A549 (cell line): Measurements from ENCODE around the gene ISG15. TPM values are rescaled to one million over a fixed set of nuclear protein-coding genes. Genes with fewer than 3 reads are reported as not detected.

Experiments
- ATAC-seq, 2 experiments: fragments of 200-7000 bp in 1 of 2; fragments of >200 bp in 1 of 2; cut with Nextera tagmentation in 1 of 2; cut with Tn5 transposase in 1 of 2; 3 replicates each; pipeline versions ENCODE4 v1.8.0 to v1.9.1; 2018 to 2020; ENCODE audit warnings: mild to moderate bottlenecking in 1 of 2, moderate library complexity in 1 of 2
- CTCF ChIA-PET: fragments of 300-600 bp; sonication (Branson Sonifier 250); formaldehyde crosslinking; extraction: SDS; loops from one replicate; lab custom pipeline; 2021; ENCODE audit warnings: antibody characterized with exemption, inconsistent platforms; lab: Yijun Ruan, JAX
- POLR2A ChIA-PET: fragments of 350-600 bp; formaldehyde crosslinking; extraction: SDS; loops from one replicate; lab custom pipeline; 2021; ENCODE audit warnings: antibody characterized with exemption, inconsistent platforms; lab: Yijun Ruan, JAX
- DNase-seq, 2 experiments: peaks; one replicate each; pipeline versions ENCODE4 v3.0.0 to v3.0.0-alpha.2; 2011 to 2016; ENCODE audit warnings: low read depth in 1 of 2, low spot score in 1 of 2
- FAIRE-seq: peaks from 2 replicates; lab custom pipeline; 2011; peaks lifted over from hg19 to GRCh38; lab: Jason Lieb, UNC
- H3K27ac ChIP-seq, 2 experiments: fragments of >200 bp; sonication (Bioruptor Twin); formaldehyde crosslinking; 3 replicates each; pipeline ENCODE4 v1.5.1; 2016 to 2017
- H3K4me1 ChIP-seq: fragments of >200 bp; sonication (Bioruptor Twin); formaldehyde crosslinking; 3 replicates; pipeline ENCODE4 v1.6.1; 2016
- H3K4me2 ChIP-seq: fragments of >200 bp; sonication (Bioruptor Twin); formaldehyde crosslinking; 3 replicates; pipeline ENCODE4 v1.6.1; 2016
- H3K4me3 ChIP-seq: fragments of >200 bp; sonication (Bioruptor Twin); formaldehyde crosslinking; 3 replicates; pipeline ENCODE4 v1.5.1; 2016
- H3K9me3 ChIP-seq: fragments of >200 bp; sonication (Bioruptor Twin); formaldehyde crosslinking; 3 replicates; pipeline ENCODE4 v1.6.1; 2016
- CBX8 ChIP-seq: fragments of 200-600 bp; sonication (generic); IDR thresholded peaks from 2 replicates; pipeline ENCODE4 v1.6.1; 2016
- CEBPB ChIP-seq, 2 experiments: fragments of >200 bp in 1 of 2; sonication (Bioruptor Twin) in 1 of 2; formaldehyde crosslinking in 1 of 2; IDR thresholded peaks; 2 replicates each; pipeline ENCODE4 v1.6.1; 2012 to 2016
- GATA3 ChIP-seq: IDR thresholded peaks from 2 replicates; pipeline ENCODE4 v1.6.1; 2012; ENCODE audit warnings: borderline replicate concordance
- HEYL ChIP-seq: fragments of 250-450 bp; sonication (Bioruptor Pico); IDR thresholded peaks from 2 replicates; pipeline ENCODE4 v1.8.0; 2021; ENCODE audit warnings: mild to moderate bottlenecking, moderate library complexity
- HOXB13 ChIP-seq: fragments of 250-450 bp; sonication (Bioruptor Pico); IDR thresholded peaks from 2 replicates; pipeline ENCODE4 v1.5.0; 2020; ENCODE audit warnings: low read depth, mild to moderate bottlenecking, moderate library complexity
- JUN ChIP-seq, 2 experiments: fragments of >200 bp; sonication (Bioruptor Twin); formaldehyde crosslinking; IDR thresholded peaks; 2 replicates in 1 of 2; 3 replicates in 1 of 2; pipeline ENCODE4 v1.6.1; 2016 to 2017
- JUNB ChIP-seq: fragments of >200 bp; sonication (Bioruptor Twin); formaldehyde crosslinking; IDR thresholded peaks from 2 replicates; pipeline ENCODE4 v1.6.1; 2016
- MAFK ChIP-seq: fragments of 450-650 bp; IDR thresholded peaks from 2 replicates; pipeline ENCODE4 v1.6.1; 2014; ENCODE audit not compliant: partially characterized antibody
- MAX ChIP-seq: IDR thresholded peaks from 2 replicates; pipeline ENCODE4 v1.6.1; 2012
- NR3C1 ChIP-seq: fragments of >200 bp; sonication (Bioruptor Twin); formaldehyde crosslinking; IDR thresholded peaks from 3 replicates; pipeline ENCODE4 v1.6.1; 2017
- PBX3 ChIP-seq: IDR thresholded peaks from 2 replicates; pipeline ENCODE4 v1.6.1; 2012
- TFCP2L1 ChIP-seq: fragments of 250-450 bp; sonication (Bioruptor Pico); IDR thresholded peaks from 2 replicates; pipeline ENCODE4 v1.5.0; 2021; ENCODE audit warnings: mild to moderate bottlenecking
- ZFP36 ChIP-seq: fragments of 450-650 bp; IDR thresholded peaks from 2 replicates; pipeline ENCODE4 v1.6.1; 2014; ENCODE audit warnings: borderline replicate concordance; ENCODE audit not compliant: partially characterized antibody
- WGBS: methylation state at CpG from one replicate; pipeline ENCODE4 v1.1.6; 2017; ENCODE audit errors: missing lambda C conversion rate; 5-methylcytosine and 5-hydroxymethylcytosine counted together
- polyA plus RNA-seq, 4 experiments: library from polyadenylated mRNA; depleted of rRNA in 3 of 4; stranded (reverse); fragments of >200 nt; fragmentation: RNase III in 1 of 4; extraction: RNeasy Plus Mini Kit Qiagen cat#74134 plus additional on column Dnase treatment in 1 of 4; gene quantifications; 2 replicates in 3 of 4; 3 replicates in 1 of 4; pipeline ENCODE4 v1.2.3, GENCODE V29; 2011 to 2017
- small RNA-seq, 6 experiments: library from RNA; depleted of rRNA; stranded (forward); fragments of <200 nt; gene quantifications; one replicate each; pipeline ENCODE3, GENCODE V24; 2012
- TF ChIP-seq, protein P1 (sequence below): fragments of >200 bp; sonication (Bioruptor Twin); formaldehyde crosslinking; IDR thresholded peaks from 2 replicates; pipeline ENCODE4 v1.6.1; 2016

Gene ISG15
- polyA plus RNA-seq, 2 of the 4 experiments (the other 2 are of a cell fraction), result 4.6 to 11.2 TPM

- no peak for TF ChIP-seq GATA3
These were observed 48.5 kb downstream of the ISG15 start (continued) for GRCh38 chr1:1061682-1062345.

DNA sequence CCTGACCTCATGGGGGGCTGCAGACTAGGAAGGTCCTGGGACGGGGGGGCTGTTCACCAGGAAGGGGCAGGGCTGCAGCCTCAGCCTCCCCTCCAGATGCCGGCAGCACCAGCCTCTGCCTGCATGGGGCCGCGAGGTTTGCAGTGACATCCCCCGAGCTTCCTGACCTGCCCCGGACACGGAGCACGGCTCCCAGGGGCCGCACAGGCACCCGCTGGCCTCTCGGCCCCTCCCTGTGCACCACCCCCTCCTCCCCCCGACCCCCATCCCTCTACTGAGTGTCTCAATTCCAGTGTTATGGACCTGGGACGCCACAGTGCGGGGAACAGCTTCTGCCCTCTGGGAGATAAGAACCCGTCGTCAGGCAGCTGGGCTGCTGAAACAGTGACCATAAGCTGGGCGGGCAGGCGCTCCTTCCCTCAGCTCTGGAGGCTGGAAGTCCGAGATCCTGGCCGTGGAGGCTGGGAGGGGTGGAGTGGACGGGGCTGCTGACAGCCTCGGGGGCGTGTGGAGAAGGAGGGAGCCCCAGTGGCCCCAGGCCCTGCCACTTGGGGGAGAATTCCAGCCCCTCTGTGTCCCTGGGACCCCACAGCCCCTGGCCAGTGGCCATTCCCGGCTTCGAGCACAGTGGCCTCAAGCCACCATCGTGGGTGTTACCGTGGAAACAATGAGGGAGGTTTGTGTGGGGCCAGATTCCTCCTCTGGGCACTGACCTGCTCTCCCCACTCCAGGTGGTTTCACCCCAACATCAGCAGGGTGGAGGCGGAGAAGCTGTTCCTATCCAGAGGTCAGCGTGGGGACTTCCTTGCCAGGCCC, 49.3 kb downstream of the ISG15 start:
- FAIRE-seq, result no peak
- TF ChIP-seq CBX8 (no peak), JUNB (no peak), ZFP36 (no peak)
- TF ChIP-seq, all 56 proteins: peak for 0
- CTCF ChIA-PET, result interaction anchor here (0.6 to 8.8 kb wide), 15 partner anchors 12 to 169 kb away, joined by 3 to 126 read pairs (median 10); partner anchors contain the start of genes AGRN, ISG15 and PERM1
- no peak for DNase-seq
- ATAC-seq, result no peak
- POLR2A ChIA-PET, result no interaction called here
- Histone ChIP-seq H3K27ac (peak overlapping the region; percentile 76 to 88; a peak in 5 of 6 replicates), H3K4me3 (no peak overlapping the region), H3K4me1 (peaks cover 46% of the 10 kb centered on the region), H3K4me2 (peak overlapping the region; percentile 95), H3K9me3 (no peaks in the 10 kb centered on the region)
- 69% methylated on average over 6 of the region's 29 CpGs for WGBS

- no peak for DNase-seq
- Histone ChIP-seq H3K4me1 (peaks cover 41% of the 10 kb centered on the region), H3K4me2 (peak overlapping the region; percentile 95), H3K9me3 (no peaks in the 10 kb centered on the region), H3K27ac (peak overlapping the region; percentile 76 to 88; a peak in 5 of 6 replicates), H3K4me3 (no peak overlapping the region; the same call in 2 of the 3 replicates)
- ChIA-PET POLR2A (interaction anchor here (1.0 kb wide), 2 partner anchors 16 to 62 kb away, joined by 3 to 5 read pairs; no protein-coding TSS in a partner anchor), CTCF (interaction anchor here (0.6 to 8.8 kb wide), 27 partner anchors 9 to 236 kb away, joined by 3 to 126 read pairs (median 5); partner anchors contain the start of genes AGRN, HES4, ISG15 and PERM1)
- no peak for FAIRE-seq
- TF ChIP-seq MAX (no peak), HEYL (CRISPR knock-in tag) (no peak), NR3C1 (no peak), PBX3 (no peak), JUN (IDR thresholded peaks at IDR 0.05) (no peak), CEBPB (IDR thresholded peaks at IDR 0.05) (no peak), ZFP36 (no peak), MAFK (no peak), HOXB13 (CRISPR knock-in tag) (no peak), TFCP2L1 (CRISPR knock-in tag) (no peak)
- TF ChIP-seq, protein P1, sequence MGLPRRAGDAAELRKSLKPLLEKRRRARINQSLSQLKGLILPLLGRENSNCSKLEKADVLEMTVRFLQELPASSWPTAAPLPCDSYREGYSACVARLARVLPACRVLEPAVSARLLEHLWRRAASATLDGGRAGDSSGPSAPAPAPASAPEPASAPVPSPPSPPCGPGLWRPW, result no peak
- peak; percentile 2 to 6; a peak in 3 of 6 replicates for ATAC-seq
- WGBS, result 73% methylated on average over 18 of the region's 24 CpGs
These were observed 50.1 kb downstream of the ISG15 start for GRCh38 chr1:1063261-1063944.

Small RNAs within 50 kb of the gene (small RNA-seq; reads per million reads assigned to genes)
- 0 reads per million in 6 experiments for gene AL645608.3

Other genes starting within 250 kb of the ISG15 start
- 13.3 and 22.4 TPM in 2 replicates for gene SAMD11, start 89.6 kb upstream of the ISG15 start, polyA plus RNA-seq (2011; rRNA removed)
- gene SAMD11, start 89.6 kb upstream of the ISG15 start, polyA plus RNA-seq (2017; fragmentation: RNase III; extraction: RNeasy Plus Mini Kit Qiagen cat#74134 plus additional on column Dnase treatment), result 32.9 to 52.8 TPM (median 46.2 TPM) in 3 replicates
- gene NOC2L, start 54.2 kb upstream of the ISG15 start, polyA plus RNA-seq (2011; rRNA removed), result 41.0 and 48.4 TPM in 2 replicates
- gene NOC2L, start 54.2 kb upstream of the ISG15 start, polyA plus RNA-seq (2017; fragmentation: RNase III; extraction: RNeasy Plus Mini Kit Qiagen cat#74134 plus additional on column Dnase treatment), result 68.1 to 81.6 TPM (median 73.5 TPM) in 3 replicates
- 5.7 and 8.5 TPM in 2 replicates for gene KLHL17, start 52.9 kb upstream of the ISG15 start, polyA plus RNA-seq (2011; rRNA removed)
- 17.9 to 21.6 TPM (median 18.7 TPM) in 3 replicates for gene KLHL17, start 52.9 kb upstream of the ISG15 start, polyA plus RNA-seq (2017; fragmentation: RNase III; extraction: RNeasy Plus Mini Kit Qiagen cat#74134 plus additional on column Dnase treatment)
- gene PLEKHN1, start 47.0 kb upstream of the ISG15 start, polyA plus RNA-seq (2011; rRNA removed), result 0.61 and 0.75 TPM in 2 replicates
- gene PLEKHN1, start 47.0 kb upstream of the ISG15 start, polyA plus RNA-seq (2017; fragmentation: RNase III; extraction: RNeasy Plus Mini Kit Qiagen cat#74134 plus additional on column Dnase treatment), result 3.2 to 3.6 TPM (median 3.4 TPM) in 3 replicates
- not detected in 2 replicates for gene PERM1, start 31.4 kb upstream of the ISG15 start, polyA plus RNA-seq (2011; rRNA removed)
- 0.12 to 0.33 TPM (median 0.30 TPM) in 3 replicates for gene PERM1, start 31.4 kb upstream of the ISG15 start, polyA plus RNA-seq (2017; fragmentation: RNase III; extraction: RNeasy Plus Mini Kit Qiagen cat#74134 plus additional on column Dnase treatment)
- gene HES4, start 13.4 kb upstream of the ISG15 start, polyA plus RNA-seq (2011; rRNA removed), result 4.2 and 5.9 TPM in 2 replicates
- 8.4 to 9.6 TPM (median 8.8 TPM) in 3 replicates for gene HES4, start 13.4 kb upstream of the ISG15 start, polyA plus RNA-seq (2017; fragmentation: RNase III; extraction: RNeasy Plus Mini Kit Qiagen cat#74134 plus additional on column Dnase treatment)
- gene AGRN, start 6.6 kb downstream of the ISG15 start, polyA plus RNA-seq (2011; rRNA removed), result 23.9 and 34.9 TPM in 2 replicates
- gene AGRN, start 6.6 kb downstream of the ISG15 start, polyA plus RNA-seq (2017; fragmentation: RNase III; extraction: RNeasy Plus Mini Kit Qiagen cat#74134 plus additional on column Dnase treatment), result 88.0 to 95.3 TPM (median 90.9 TPM) in 3 replicates
- gene RNF223, start 60.8 kb downstream of the ISG15 start, polyA plus RNA-seq (2011; rRNA removed), result not detected in 2 replicates
- 0.08 TPM in 1 of 3 replicates, not detected in the others for gene RNF223, start 60.8 kb downstream of the ISG15 start, polyA plus RNA-seq (2017; fragmentation: RNase III; extraction: RNeasy Plus Mini Kit Qiagen cat#74134 plus additional on column Dnase treatment)
- gene C1orf159, start 102.6 kb downstream of the ISG15 start, polyA plus RNA-seq (2011; rRNA removed), result 3.2 and 4.0 TPM in 2 replicates
- gene C1orf159, start 102.6 kb downstream of the ISG15 start, polyA plus RNA-seq (2017; fragmentation: RNase III; extraction: RNeasy Plus Mini Kit Qiagen cat#74134 plus additional on column Dnase treatment), result 8.8 to 10.4 TPM (median 10.2 TPM) in 3 replicates
- gene TTLL10, start 160.4 kb downstream of the ISG15 start, polyA plus RNA-seq (2011; rRNA removed), result not detected in 2 replicates
- not detected in 3 replicates for gene TTLL10, start 160.4 kb downstream of the ISG15 start, polyA plus RNA-seq (2017; fragmentation: RNase III; extraction: RNeasy Plus Mini Kit Qiagen cat#74134 plus additional on column Dnase treatment)
- gene TNFRSF18, start 193.1 kb downstream of the ISG15 start, polyA plus RNA-seq (2011; rRNA removed), result not detected in 2 replicates
- not detected in 3 replicates for gene TNFRSF18, start 193.1 kb downstream of the ISG15 start, polyA plus RNA-seq (2017; fragmentation: RNase III; extraction: RNeasy Plus Mini Kit Qiagen cat#74134 plus additional on column Dnase treatment)
- gene TNFRSF4, start 200.7 kb downstream of the ISG15 start, polyA plus RNA-seq (2011; rRNA removed), result not detected in 2 replicates
- not detected in 3 replicates for gene TNFRSF4, start 200.7 kb downstream of the ISG15 start, polyA plus RNA-seq (2017; fragmentation: RNase III; extraction: RNeasy Plus Mini Kit Qiagen cat#74134 plus additional on column Dnase treatment)
- gene SDF4, start 218.5 kb downstream of the ISG15 start, polyA plus RNA-seq (2011; rRNA removed), result 38.7 and 58.3 TPM in 2 replicates
- 94.8 to 103 TPM (median 97.4 TPM) in 3 replicates for gene SDF4, start 218.5 kb downstream of the ISG15 start, polyA plus RNA-seq (2017; fragmentation: RNase III; extraction: RNeasy Plus Mini Kit Qiagen cat#74134 plus additional on column Dnase treatment)
- 9.2 and 12.5 TPM in 2 replicates for gene B3GALT6, start 218.7 kb downstream of the ISG15 start, polyA plus RNA-seq (2011; rRNA removed)
- gene B3GALT6, start 218.7 kb downstream of the ISG15 start, polyA plus RNA-seq (2017; fragmentation: RNase III; extraction: RNeasy Plus Mini Kit Qiagen cat#74134 plus additional on column Dnase treatment), result 11.5 to 12.9 TPM (median 12.1 TPM) in 3 replicates
- gene C1QTNF12, start 233.2 kb downstream of the ISG15 start, polyA plus RNA-seq (2011; rRNA removed), result 0.46 and 0.47 TPM in 2 replicates
- gene C1QTNF12, start 233.2 kb downstream of the ISG15 start, polyA plus RNA-seq (2017; fragmentation: RNase III; extraction: RNeasy Plus Mini Kit Qiagen cat#74134 plus additional on column Dnase treatment), result 0.76 to 0.98 TPM (median 0.83 TPM) in 3 replicates